CD14-positive monocyte (primary cell): ENCODE results near the gene PCDHGB6. TPM values are rescaled to one million over a fixed set of nuclear protein-coding genes. Genes with fewer than 3 reads are reported as not detected.

ENCODE experiments used
- DNase-seq, 3 donors: peaks; one replicate each; pipeline ENCODE4 v3.0.0-alpha.2; 2011 to 2022
- H2AFZ ChIP-seq: 2 replicates; pipeline ENCODE4 v1.6.0; 2012; ENCODE audit warnings: mild to moderate bottlenecking, low read depth, low read length, inconsistent platforms; ENCODE audit not compliant: insufficient read depth, poor library complexity, severe bottlenecking
- H3K27ac ChIP-seq, 2 donors: 1 replicate in 1 of 2; 2 replicates in 1 of 2; pipeline ENCODE4 v1.5.1; 2012 to 2013; ENCODE audit warnings: low read length in 2 of 2, control low read depth in 1 of 2, inconsistent platforms in 1 of 2, low read depth in 1 of 2, mild to moderate bottlenecking in 1 of 2
- H3K27me3 ChIP-seq, 2 donors: one replicate each; pipeline versions ENCODE4 v1.6.0 to v1.6.1; 2011 to 2013; ENCODE audit warnings: low read length in 2 of 2; ENCODE audit not compliant: control insufficient read depth in 2 of 2, insufficient read depth in 2 of 2
- H3K36me3 ChIP-seq, 2 donors: replicated peaks in 1 of 2; 1 replicate in 1 of 2; 2 replicates in 1 of 2; pipeline versions ENCODE4 v1.5.1 to v1.6.1; 2012 to 2013; ENCODE audit warnings: low read length in 2 of 2, control low read depth in 1 of 2, inconsistent platforms in 1 of 2, mild to moderate bottlenecking in 1 of 2; ENCODE audit not compliant: insufficient read depth in 2 of 2, control insufficient read depth in 1 of 2
- H3K4me1 ChIP-seq, 2 donors: 1 replicate in 1 of 2; 2 replicates in 1 of 2; pipeline versions ENCODE4 v1.5.1 to v1.6.1; 2012 to 2013; ENCODE audit warnings: low read length in 2 of 2, control low read depth in 1 of 2, inconsistent platforms in 1 of 2, mild to moderate bottlenecking in 1 of 2, moderate library complexity in 1 of 2; ENCODE audit not compliant: insufficient read depth in 2 of 2, control insufficient read depth in 1 of 2
- H3K4me2 ChIP-seq: replicated peaks from 2 replicates; pipeline ENCODE3; 2012; ENCODE audit warnings: low read length, moderate library complexity, mild to moderate bottlenecking; ENCODE audit not compliant: poor library complexity, severe bottlenecking; ENCODE audit errors: extremely low read depth
- H3K4me3 ChIP-seq, 3 experiments: fragments of 200-600 bp in 1 of 3; sonication (generic) in 1 of 3; replicated peaks in 1 of 3; 1 replicate in 2 of 3; 2 replicates in 1 of 3; pipeline ENCODE4 v1.5.1; 2011 to 2013; ENCODE audit warnings: low read length in 3 of 3, mild to moderate bottlenecking in 3 of 3, control low read depth in 2 of 3, low read depth in 2 of 3, inconsistent platforms in 1 of 3, moderate library complexity in 1 of 3
- H3K79me2 ChIP-seq: 2 replicates; pipeline ENCODE4 v1.6.0; 2012; ENCODE audit warnings: mild to moderate bottlenecking, control low read depth, inconsistent platforms, low read length, moderate library complexity; ENCODE audit not compliant: insufficient read depth
- H3K9ac ChIP-seq: 2 replicates; pipeline ENCODE4 v1.6.0; 2017; ENCODE audit warnings: low read length, mild to moderate bottlenecking; ENCODE audit not compliant: insufficient read depth, poor library complexity, severe bottlenecking
- H3K9me3 ChIP-seq, 2 donors: replicated peaks in 1 of 2; 1 replicate in 1 of 2; 2 replicates in 1 of 2; pipeline versions ENCODE4 v1.5.1 to v1.6.1; 2012 to 2013; ENCODE audit warnings: low read length in 2 of 2, control low read depth in 1 of 2; ENCODE audit not compliant: control insufficient read depth in 1 of 2, insufficient read depth in 1 of 2
- H4K20me1 ChIP-seq: 2 replicates; pipeline ENCODE4 v1.6.0; 2012; ENCODE audit warnings: mild to moderate bottlenecking, low read length, control low read depth, moderate library complexity; ENCODE audit not compliant: insufficient read depth
- H3K27ac Mint-ChIP-seq, 7 donors: one replicate each; pipeline ENCODE4 v1.8.0; 2020; ENCODE audit warnings: mild to moderate bottlenecking in 7 of 7, mixed read lengths in 7 of 7, moderate library complexity in 6 of 7, inconsistent platforms in 2 of 7
- H3K27me3 Mint-ChIP-seq, 3 donors: one replicate each; pipeline ENCODE4 v1.8.0; 2021 to 2022; ENCODE audit warnings: low read depth in 3 of 3, mild to moderate bottlenecking in 3 of 3, mixed read lengths in 3 of 3, moderate library complexity in 3 of 3, inconsistent platforms in 1 of 3
- H3K36me3 Mint-ChIP-seq, 2 donors: one replicate each; pipeline ENCODE4 v1.8.0; 2020; ENCODE audit warnings: mixed read lengths in 2 of 2, inconsistent platforms in 1 of 2, mild to moderate bottlenecking in 1 of 2
- H3K4me1 Mint-ChIP-seq: one replicate; pipeline ENCODE4 v1.8.0; 2020; ENCODE audit warnings: mild to moderate bottlenecking, mixed read lengths
- H3K4me3 Mint-ChIP-seq, 2 donors: one replicate each; pipeline ENCODE4 v1.8.0; 2020; ENCODE audit warnings: mild to moderate bottlenecking in 2 of 2, mixed read lengths in 2 of 2, moderate library complexity in 1 of 2
- H3K9me3 Mint-ChIP-seq, 7 donors: one replicate each; pipeline ENCODE4 v1.8.0; 2020 to 2022; ENCODE audit warnings: mixed read lengths in 7 of 7, mild to moderate bottlenecking in 6 of 7, moderate library complexity in 6 of 7, inconsistent platforms in 2 of 7
- WGBS: methylation state at CpG from one replicate; pipeline ENCODE4 v1.1.5; 2013; ENCODE audit warnings: missing lambda C conversion rate; ENCODE audit not compliant: insufficient coverage; 5-methylcytosine and 5-hydroxymethylcytosine counted together
- intact Hi-C, 2 donors: fragments of 100-400 bp; cut with micrococcal nuclease; formaldehyde crosslinking; loops; one replicate each; pipeline versions ENCODE4 v1.15.0 to v1.15.1; 2023
- polyA plus RNA-seq, 3 donors: library from polyadenylated mRNA; depleted of rRNA in 1 of 3; unstranded in 2 of 3; stranded (reverse) in 1 of 3; fragments of 300-500 nt in 2 of 3; fragments of >200 nt in 1 of 3; fragmentation: Illumina TruSeq in 2 of 3; gene quantifications; 1 replicate in 2 of 3; 2 replicates in 1 of 3; pipeline ENCODE4 v1.2.3, GENCODE V29; 2012 to 2021
- TF ChIP-seq, protein P1 (sequence below): fragments of 200-600 bp; IDR thresholded peaks from one replicate; pipeline ENCODE4 v1.8.0; 2022; ENCODE audit warnings: antibody characterized with exemption, mild to moderate bottlenecking

Gene PCDHGB6
- polyA plus RNA-seq, 3 donors = 0.01 to 0.06 TPM; not detected in 1

DNA sequence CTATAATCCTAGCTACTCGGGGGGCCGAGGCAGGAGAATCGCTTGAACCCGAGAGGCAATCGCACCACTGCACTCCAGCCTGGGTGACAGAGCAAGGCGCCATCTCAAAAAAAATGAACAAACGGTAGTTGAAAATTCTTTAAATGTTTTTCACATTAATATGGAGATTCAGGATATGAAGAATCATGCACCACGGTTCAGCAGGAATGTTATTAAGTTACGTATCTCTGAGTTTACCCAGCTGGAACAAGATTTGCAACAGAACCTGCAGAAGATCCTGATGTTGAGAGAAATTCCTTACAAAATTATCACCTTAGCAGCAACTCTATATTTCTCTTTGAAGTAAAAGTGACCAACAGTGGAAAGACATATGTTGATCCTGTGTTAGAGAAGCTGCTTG lies 32.5 kb downstream of the PCDHGB6 start:
- Histone ChIP-seq H3K4me2 (no peak overlapping the region), H4K20me1 (no peaks in the 10 kb centered on the region), H3K79me2 (no peaks in the 10 kb centered on the region), H3K9ac (no peak overlapping the region), H3K36me3 (no peaks in the 10 kb centered on the region), H3K27me3 (peaks cover 10 to 28% of the 10 kb centered on the region in 2 donors), H3K4me3 (no peak overlapping the region), H3K27ac (no peak overlapping the region), H3K9me3 (peaks cover 10 to 18% of the 10 kb centered on the region in 2 donors), H2AFZ (no peak overlapping the region), H3K4me1 (no peaks in the 10 kb centered on the region)
- Mint-ChIP-seq H3K36me3 (no peaks in the 10 kb centered on the region), H3K9me3 (peaks cover 2 to 41% (median 14%) of the 10 kb centered on the region in 7 donors), H3K4me3 (no peak overlapping the region), H3K4me1 (no peaks in the 10 kb centered on the region), H3K27me3 (peaks cover 6 to 27% (median 12%) of the 10 kb centered on the region in 3 donors), H3K27ac (peak overlapping the region in 2 of 7 donors; percentile 37 to 59)
- 100% methylated on average over 2 of the region's 9 CpGs for WGBS
- intact Hi-C loops = no loop called here
- DNase-seq = no peak
- TF ChIP-seq, protein P1, sequence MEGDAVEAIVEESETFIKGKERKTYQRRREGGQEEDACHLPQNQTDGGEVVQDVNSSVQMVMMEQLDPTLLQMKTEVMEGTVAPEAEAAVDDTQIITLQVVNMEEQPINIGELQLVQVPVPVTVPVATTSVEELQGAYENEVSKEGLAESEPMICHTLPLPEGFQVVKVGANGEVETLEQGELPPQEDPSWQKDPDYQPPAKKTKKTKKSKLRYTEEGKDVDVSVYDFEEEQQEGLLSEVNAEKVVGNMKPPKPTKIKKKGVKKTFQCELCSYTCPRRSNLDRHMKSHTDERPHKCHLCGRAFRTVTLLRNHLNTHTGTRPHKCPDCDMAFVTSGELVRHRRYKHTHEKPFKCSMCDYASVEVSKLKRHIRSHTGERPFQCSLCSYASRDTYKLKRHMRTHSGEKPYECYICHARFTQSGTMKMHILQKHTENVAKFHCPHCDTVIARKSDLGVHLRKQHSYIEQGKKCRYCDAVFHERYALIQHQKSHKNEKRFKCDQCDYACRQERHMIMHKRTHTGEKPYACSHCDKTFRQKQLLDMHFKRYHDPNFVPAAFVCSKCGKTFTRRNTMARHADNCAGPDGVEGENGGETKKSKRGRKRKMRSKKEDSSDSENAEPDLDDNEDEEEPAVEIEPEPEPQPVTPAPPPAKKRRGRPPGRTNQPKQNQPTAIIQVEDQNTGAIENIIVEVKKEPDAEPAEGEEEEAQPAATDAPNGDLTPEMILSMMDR = no peak

DNA sequence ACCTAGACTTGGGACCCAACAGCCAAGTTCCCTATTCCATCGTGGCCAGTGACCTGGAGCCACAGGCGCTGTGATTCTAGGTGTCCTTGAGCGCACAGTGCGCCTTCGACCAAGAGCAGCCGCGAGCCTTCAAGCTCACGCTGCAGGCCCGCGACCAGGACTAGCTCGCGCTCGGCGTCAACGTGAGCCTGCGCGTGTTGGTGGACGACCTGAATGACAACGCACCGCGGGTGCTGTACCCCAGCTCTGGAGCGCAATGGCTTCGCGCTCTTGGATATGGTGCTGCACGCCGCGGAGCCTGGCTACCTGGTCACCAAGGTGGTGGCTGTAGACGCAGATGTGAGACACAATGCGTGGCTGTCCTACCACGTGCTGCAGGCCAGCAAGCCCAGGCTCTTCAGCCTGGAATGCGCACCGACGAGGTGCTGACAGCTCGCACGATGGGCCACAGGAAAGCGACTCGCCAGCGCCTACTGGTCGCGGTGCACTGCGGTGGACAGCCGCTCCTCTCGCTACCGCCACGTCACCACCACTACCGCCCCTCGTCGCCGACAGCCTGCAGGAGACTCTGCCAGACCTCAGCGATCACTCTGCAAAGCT lies 33.9 kb downstream of the PCDHGB6 start:
- TF ChIP-seq, protein P1 = no peak

More for the DNA sequence above, 33.9 kb downstream of the PCDHGB6 start:
- Histone ChIP-seq H3K9me3 (peaks cover 10 to 18% of the 10 kb centered on the region in 2 donors), H3K27ac (no peak overlapping the region), H2AFZ (no peak overlapping the region), H3K27me3 (peaks cover 0 to 15% of the 10 kb centered on the region in 2 donors), H3K4me2 (no peak overlapping the region), H4K20me1 (no peaks in the 10 kb centered on the region), H3K4me1 (no peaks in the 10 kb centered on the region), H3K79me2 (no peaks in the 10 kb centered on the region), H3K36me3 (no peaks in the 10 kb centered on the region), H3K4me3 (no peak overlapping the region), H3K9ac (no peak overlapping the region)
- DNase-seq = no peak
- Mint-ChIP-seq H3K27me3 (peaks cover 3 to 29% (median 16%) of the 10 kb centered on the region in 3 donors), H3K4me1 (no peaks in the 10 kb centered on the region), H3K36me3 (no peaks in the 10 kb centered on the region), H3K4me3 (no peak overlapping the region), H3K27ac (no peak overlapping the region), H3K9me3 (peaks cover 4 to 41% (median 14%) of the 10 kb centered on the region in 7 donors)
- intact Hi-C loops = no loop called here
- 58% methylated on average over 46 of the region's 50 CpGs for WGBS

Other genes starting within 250 kb of the PCDHGB6 start
- gene PCDHB7, start 235.4 kb upstream of the PCDHGB6 start, polyA plus RNA-seq = not detected
- not detected for gene PCDHB8, start 230.2 kb upstream of the PCDHGB6 start, polyA plus RNA-seq
- gene PCDHB16, start 225.6 kb upstream of the PCDHGB6 start, polyA plus RNA-seq = not detected
- not detected for gene PCDHB9, start 220.9 kb upstream of the PCDHGB6 start, polyA plus RNA-seq
- not detected for gene PCDHB10, start 215.7 kb upstream of the PCDHGB6 start, polyA plus RNA-seq
- not detected for gene PCDHB11, start 208.4 kb upstream of the PCDHGB6 start, polyA plus RNA-seq
- not detected for gene PCDHB12, start 199.3 kb upstream of the PCDHGB6 start, polyA plus RNA-seq
- not detected for gene PCDHB13, start 194.1 kb upstream of the PCDHGB6 start, polyA plus RNA-seq
- not detected for gene PCDHB14, start 184.7 kb upstream of the PCDHGB6 start, polyA plus RNA-seq
- not detected for gene PCDHB15, start 162.6 kb upstream of the PCDHGB6 start, polyA plus RNA-seq
- not detected for gene SLC25A2, start 104.0 kb upstream of the PCDHGB6 start, polyA plus RNA-seq
- gene TAF7, start 87.2 kb upstream of the PCDHGB6 start, polyA plus RNA-seq = 10 to 100 TPM; 11.8 to 57.5 (median 52.7) TPM
- gene PCDHGA1, start 77.5 kb upstream of the PCDHGB6 start, polyA plus RNA-seq = not detected
- not detected for gene PCDHGA2, start 69.3 kb upstream of the PCDHGB6 start, polyA plus RNA-seq
- not detected for gene PCDHGA3, start 64.2 kb upstream of the PCDHGB6 start, polyA plus RNA-seq
- gene PCDHGB1, start 57.9 kb upstream of the PCDHGB6 start, polyA plus RNA-seq = not detected
- under 1 TPM in 1 of 3 donors, not detected in 2; 0.03 TPM for gene PCDHGA4, start 53.0 kb upstream of the PCDHGB6 start, polyA plus RNA-seq
- gene PCDHGB2, start 48.0 kb upstream of the PCDHGB6 start, polyA plus RNA-seq = under 1 TPM in 1 of 3 donors, not detected in 2; 0.01 TPM
- not detected for gene PCDHGA5, start 43.9 kb upstream of the PCDHGB6 start, polyA plus RNA-seq
- not detected for gene PCDHGB3, start 37.8 kb upstream of the PCDHGB6 start, polyA plus RNA-seq
- gene PCDHGA6, start 34.1 kb upstream of the PCDHGB6 start, polyA plus RNA-seq = not detected
- not detected for gene PCDHGA7, start 25.3 kb upstream of the PCDHGB6 start, polyA plus RNA-seq
- gene PCDHGB4, start 20.3 kb upstream of the PCDHGB6 start, polyA plus RNA-seq = not detected
- gene PCDHGA8, start 15.4 kb upstream of the PCDHGB6 start, polyA plus RNA-seq = not detected
- gene PCDHGB5, start 10.1 kb upstream of the PCDHGB6 start, polyA plus RNA-seq = under 1 TPM in 2 of 3 donors, not detected in 1; 0.01 to 0.08 TPM
- gene PCDHGA9, start 5.2 kb upstream of the PCDHGB6 start, polyA plus RNA-seq = not detected
- not detected for gene PCDHGA10, start 5.0 kb downstream of the PCDHGB6 start, polyA plus RNA-seq
- gene PCDHGB7, start 9.7 kb downstream of the PCDHGB6 start, polyA plus RNA-seq = under 1 TPM in 1 of 3 donors, not detected in 2; 0.04 TPM
- not detected for gene PCDHGA11, start 13.0 kb downstream of the PCDHGB6 start, polyA plus RNA-seq
- gene PCDHGA12, start 22.5 kb downstream of the PCDHGB6 start, polyA plus RNA-seq = under 1 TPM in 1 of 3 donors, not detected in 2; 0.01 TPM
- gene PCDHGC3, start 67.9 kb downstream of the PCDHGB6 start, polyA plus RNA-seq = under 1 TPM in 1 of 3 donors, not detected in 2; 0.33 TPM
- gene PCDHGC4, start 77.0 kb downstream of the PCDHGB6 start, polyA plus RNA-seq = not detected
- not detected for gene PCDHGC5, start 81.1 kb downstream of the PCDHGB6 start, polyA plus RNA-seq
- gene DIAPH1, start 211.0 kb downstream of the PCDHGB6 start, polyA plus RNA-seq = 100 to 1,000 TPM in 1 of 3 donors, 10 to 100 TPM in 2; 60.2 to 140 (median 98.6) TPM
- gene HDAC3, start 228.8 kb downstream of the PCDHGB6 start, polyA plus RNA-seq = 100 to 1,000 TPM in 1 of 3 donors, 10 to 100 TPM in 2; 80.5 to 103 (median 82.3) TPM
- gene RELL2, start 229.0 kb downstream of the PCDHGB6 start, polyA plus RNA-seq = 10 to 100 TPM in 1 of 3 donors, 1 to 10 TPM in 2; 1.0 to 17.3 (median 1.3) TPM
- 10 to 100 TPM in 1 of 3 donors, 1 to 10 TPM in 2; 3.0 to 73.3 (median 3.4) TPM for gene FCHSD1, start 243.4 kb downstream of the PCDHGB6 start, polyA plus RNA-seq